A549 (cell line): ENCODE data around the gene SGIP1.

Experiments
- EP300 ChIP-seq, 2 experiments: fragments of >200 bp; sonication (Bioruptor Twin); formaldehyde crosslinking; IDR thresholded peaks; 2 replicates in 1 of 2; 3 replicates in 1 of 2; pipeline ENCODE4 v1.6.1; 2016 to 2017
- ESRRA ChIP-seq: fragments of 150-350 bp; IDR thresholded peaks from 2 replicates; pipeline ENCODE4 v1.6.1; 2014; ENCODE audit warnings: mild to moderate bottlenecking, low read length, borderline replicate concordance
- POLR2A ChIP-seq: IDR thresholded peaks from 2 replicates; pipeline ENCODE4 v1.6.1; 2012; ENCODE audit warnings: mild to moderate bottlenecking, low read length
- RAD21 ChIP-seq, 2 experiments: fragments of >200 bp in 1 of 2; sonication (Bioruptor Twin) in 1 of 2; formaldehyde crosslinking in 1 of 2; IDR thresholded peaks in 1 of 2; conservative IDR thresholded peaks in 1 of 2; 2 replicates in 1 of 2; 3 replicates in 1 of 2; pipeline ENCODE4 v1.6.1; 2012 to 2018; ENCODE audit warnings: inconsistent platforms in 1 of 2
- ZSCAN20 ChIP-seq: fragments of 250-450 bp; sonication (Bioruptor Pico); IDR thresholded peaks from 2 replicates; pipeline ENCODE4 v1.8.0; 2022; ENCODE audit warnings: mild to moderate bottlenecking, moderate library complexity
- TF ChIP-seq, protein P1 (sequence below): fragments of >200 bp; sonication (Bioruptor Twin); formaldehyde crosslinking; IDR thresholded peaks from 3 replicates; pipeline ENCODE4 v1.5.1; 2016
- TF ChIP-seq, protein P2 (sequence below): IDR thresholded peaks from 2 replicates; pipeline ENCODE4 v1.6.1; 2012

- TF ChIP-seq, protein P1, sequence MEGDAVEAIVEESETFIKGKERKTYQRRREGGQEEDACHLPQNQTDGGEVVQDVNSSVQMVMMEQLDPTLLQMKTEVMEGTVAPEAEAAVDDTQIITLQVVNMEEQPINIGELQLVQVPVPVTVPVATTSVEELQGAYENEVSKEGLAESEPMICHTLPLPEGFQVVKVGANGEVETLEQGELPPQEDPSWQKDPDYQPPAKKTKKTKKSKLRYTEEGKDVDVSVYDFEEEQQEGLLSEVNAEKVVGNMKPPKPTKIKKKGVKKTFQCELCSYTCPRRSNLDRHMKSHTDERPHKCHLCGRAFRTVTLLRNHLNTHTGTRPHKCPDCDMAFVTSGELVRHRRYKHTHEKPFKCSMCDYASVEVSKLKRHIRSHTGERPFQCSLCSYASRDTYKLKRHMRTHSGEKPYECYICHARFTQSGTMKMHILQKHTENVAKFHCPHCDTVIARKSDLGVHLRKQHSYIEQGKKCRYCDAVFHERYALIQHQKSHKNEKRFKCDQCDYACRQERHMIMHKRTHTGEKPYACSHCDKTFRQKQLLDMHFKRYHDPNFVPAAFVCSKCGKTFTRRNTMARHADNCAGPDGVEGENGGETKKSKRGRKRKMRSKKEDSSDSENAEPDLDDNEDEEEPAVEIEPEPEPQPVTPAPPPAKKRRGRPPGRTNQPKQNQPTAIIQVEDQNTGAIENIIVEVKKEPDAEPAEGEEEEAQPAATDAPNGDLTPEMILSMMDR, result no peak
- TF ChIP-seq, protein P2, sequence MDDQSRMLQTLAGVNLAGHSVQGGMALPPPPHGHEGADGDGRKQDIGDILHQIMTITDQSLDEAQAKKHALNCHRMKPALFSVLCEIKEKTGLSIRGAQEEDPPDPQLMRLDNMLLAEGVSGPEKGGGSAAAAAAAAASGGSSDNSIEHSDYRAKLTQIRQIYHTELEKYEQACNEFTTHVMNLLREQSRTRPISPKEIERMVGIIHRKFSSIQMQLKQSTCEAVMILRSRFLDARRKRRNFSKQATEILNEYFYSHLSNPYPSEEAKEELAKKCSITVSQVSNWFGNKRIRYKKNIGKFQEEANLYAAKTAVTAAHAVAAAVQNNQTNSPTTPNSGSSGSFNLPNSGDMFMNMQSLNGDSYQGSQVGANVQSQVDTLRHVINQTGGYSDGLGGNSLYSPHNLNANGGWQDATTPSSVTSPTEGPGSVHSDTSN, result no peak
- TF ChIP-seq POLR2A, result no peak
- TF ChIP-seq ZSCAN20, result no peak
- no peak for TF ChIP-seq RAD21 (conservative IDR thresholded peaks at IDR 0.05 in 1 of 2, IDR thresholded peaks at IDR 0.05 in 1 of 2)
- no peak for TF ChIP-seq ESRRA
- no peak for TF ChIP-seq EP300 (IDR thresholded peaks at IDR 0.05)
Measured at GRCh38 chr1:66696771-66697170, 162.8 kb downstream of the SGIP1 start.
